ENCODE data around the gene ERC2. TPM values are rescaled to one million over a fixed set of nuclear protein-coding genes. Genes with fewer than 3 reads are reported as not detected.

The ERC2 gene
- polyA plus RNA-seq, 2 of the 4 experiments (the other 2 are of a cell fraction), result 0.16 TPM; not detected in 1

GRCh38 chr3:55906896-55907295, 561.4 kb downstream of the ERC2 start:
- TF ChIP-seq E2F6 (IDR thresholded peaks at IDR 0.05; ENCODE audit: borderline replicate concordance, low read depth) (no peak), MAFK (IDR thresholded peaks at IDR 0.05; ENCODE audit: partially characterized antibody) (no peak), JUNB (IDR thresholded peaks at IDR 0.05) (no peak), HOXA7 (CRISPR knock-in tag; IDR thresholded peaks at IDR 0.05) (no peak), SMC3 (IDR thresholded peaks at IDR 0.05) (no peak), HEYL (CRISPR knock-in tag; IDR thresholded peaks at IDR 0.05) (no peak), EHMT2 (IDR thresholded peaks at IDR 0.05; ENCODE audit: low read depth) (no peak), PHF8 (IDR thresholded peaks at IDR 0.05; ENCODE audit: borderline replicate concordance, low read depth) (no peak), GATA3 (IDR thresholded peaks at IDR 0.05; ENCODE audit: borderline replicate concordance) (no peak), ZC3H11A (IDR thresholded peaks at IDR 0.05) (no peak), KDM1A (IDR thresholded peaks at IDR 0.05; ENCODE audit: low read depth) (no peak), USF2 (IDR thresholded peaks at IDR 0.05) (no peak), CEBPB (IDR thresholded peaks at IDR 0.05) (no peak), TFCP2L1 (CRISPR knock-in tag; IDR thresholded peaks at IDR 0.05) (no peak), CHD4 (IDR thresholded peaks at IDR 0.05; ENCODE audit: borderline replicate concordance) (no peak), ZFP36 (IDR thresholded peaks at IDR 0.05; ENCODE audit: borderline replicate concordance, partially characterized antibody) (no peak)
- DNase-seq (ENCODE audit: low read depth in 1 of 2, low spot score in 1 of 2), result no peak
- 59% methylated on average over 3 of the region's 3 CpGs for WGBS (ENCODE audit: missing lambda C conversion rate)
- no peak for FAIRE-seq
- Histone ChIP-seq H3K4me1 (no peaks in the 10 kb centered on the region), H3K4me2 (no peak overlapping the region), H3K4me3 (no peak overlapping the region), H3K9me3 (no peaks in the 10 kb centered on the region), H3K27ac (no peak overlapping the region)
- CTCF ChIA-PET, result no interaction called here
- POLR2A ChIA-PET, result no interaction called here
- no peak for ATAC-seq

GRCh38 chr3:55904716-55905115, 563.6 kb downstream of the ERC2 start:
- Histone ChIP-seq H3K4me1 (no peaks in the 10 kb centered on the region), H3K27ac (no peak overlapping the region), H3K9me3 (no peaks in the 10 kb centered on the region), H3K4me2 (no peak overlapping the region), H3K4me3 (no peak overlapping the region)
- ChIA-PET CTCF (no interaction called here), POLR2A (no interaction called here)
- 10% methylated on average over 6 of the region's 6 CpGs for WGBS (ENCODE audit: missing lambda C conversion rate)
- no peak for TF ChIP-seq BHLHE40 (IDR thresholded peaks at IDR 0.05; ENCODE audit: low read depth, low read length)
- TF ChIP-seq ZNF302 (CRISPR knock-in tag; IDR thresholded peaks at IDR 0.05), result no peak
- TF ChIP-seq KDM1A (IDR thresholded peaks at IDR 0.05; ENCODE audit: low read depth), result no peak
- FAIRE-seq, result no peak
- DNase-seq (ENCODE audit: low read depth in 1 of 2, low spot score in 1 of 2), result no peak
- no peak for ATAC-seq

- CTCF ChIA-PET, result no interaction called here
- ATAC-seq, result no peak
Observed at GRCh38 chr3:55903680-55904079, 564.6 kb downstream of the ERC2 start.

GRCh38 chr3:55902221-55902900, 565.9 kb downstream of the ERC2 start:
- Histone ChIP-seq H3K4me3 (no peak overlapping the region), H3K4me2 (no peak overlapping the region), H3K4me1 (no peaks in the 10 kb centered on the region), H3K9me3 (no peaks in the 10 kb centered on the region), H3K27ac (no peak overlapping the region)
- ChIA-PET CTCF (interaction anchor here (0.9 kb wide), 1 partner anchor 347 kb away, joined by 3 read pairs; no protein-coding TSS in a partner anchor), POLR2A (no interaction called here)
- TF ChIP-seq EHMT2 (IDR thresholded peaks at IDR 0.05; ENCODE audit: low read depth) (no peak), KDM5A (IDR thresholded peaks at IDR 0.05) (no peak), ZSCAN20 (CRISPR knock-in tag; IDR thresholded peaks at IDR 0.05) (no peak), E2F6 (IDR thresholded peaks at IDR 0.05; ENCODE audit: borderline replicate concordance, low read depth) (no peak), SMC3 (IDR thresholded peaks at IDR 0.05) (no peak), GATA3 (IDR thresholded peaks at IDR 0.05; ENCODE audit: borderline replicate concordance) (no peak), MYC (IDR thresholded peaks at IDR 0.05; ENCODE audit: borderline replicate concordance, low read length) (no peak), EP300 (IDR thresholded peaks at IDR 0.05) (no peak), HDAC2 (IDR thresholded peaks at IDR 0.05) (no peak)
- FAIRE-seq (no peak), DNase-seq (ENCODE audit: low read depth in 1 of 2, low spot score in 1 of 2) (no peak), ATAC-seq (no peak)
- 46% methylated on average over 14 of the region's 14 CpGs for WGBS (ENCODE audit: missing lambda C conversion rate)

More at GRCh38 chr3:55903680-55904079, 564.6 kb downstream of the ERC2 start:
- H3K4me1 ChIP-seq, result no peaks in the 10 kb centered on the region
- FAIRE-seq, result no peak
- no peak overlapping the region for H3K27ac ChIP-seq
- DNase-seq (ENCODE audit: low read depth in 1 of 2, low spot score in 1 of 2), result no peak
- no peak overlapping the region for H3K4me3 ChIP-seq
- TF ChIP-seq FOSL2 (IDR thresholded peaks at IDR 0.05) (no peak), FOSL2 (CRISPR knock-in tag; IDR thresholded peaks at IDR 0.05) (no peak), CEBPB (IDR thresholded peaks at IDR 0.05) (no peak), ZFP36 (IDR thresholded peaks at IDR 0.05; ENCODE audit: borderline replicate concordance, partially characterized antibody) (no peak)
- WGBS (ENCODE audit: missing lambda C conversion rate), result 32% methylated on average over 3 of the region's 3 CpGs
- no peaks in the 10 kb centered on the region for H3K9me3 ChIP-seq
- no peak overlapping the region for H3K4me2 ChIP-seq
- POLR2A ChIA-PET, result no interaction called here
